Prostate gland (tissue), 2 donors: ENCODE results near the gene RNU6-8.

Experiments
- POLR2A ChIP-seq: fragments of 450-650 bp; IDR thresholded peaks from one replicate; pipeline ENCODE4 v1.6.1; 2016; ENCODE audit warnings: antibody characterized with exemption, mild to moderate bottlenecking
- POLR2AphosphoS5 ChIP-seq: sonication (generic); formaldehyde crosslinking; IDR thresholded peaks from one replicate; pipeline ENCODE4 v1.6.1; 2017; ENCODE audit warnings: antibody characterized with exemption
- TF ChIP-seq, protein P1 (sequence below), 4 experiments: fragments of 200-600 bp in 2 of 4; fragments of 450-650 bp in 2 of 4; sonication (generic) in 2 of 4; IDR thresholded peaks; 1 replicate in 3 of 4; 2 replicates in 1 of 4; pipeline ENCODE4 v1.5.1; 2016 to 2019; ENCODE audit warnings: antibody characterized with exemption in 4 of 4, mild to moderate bottlenecking in 2 of 4, moderate library complexity in 2 of 4

DNA sequence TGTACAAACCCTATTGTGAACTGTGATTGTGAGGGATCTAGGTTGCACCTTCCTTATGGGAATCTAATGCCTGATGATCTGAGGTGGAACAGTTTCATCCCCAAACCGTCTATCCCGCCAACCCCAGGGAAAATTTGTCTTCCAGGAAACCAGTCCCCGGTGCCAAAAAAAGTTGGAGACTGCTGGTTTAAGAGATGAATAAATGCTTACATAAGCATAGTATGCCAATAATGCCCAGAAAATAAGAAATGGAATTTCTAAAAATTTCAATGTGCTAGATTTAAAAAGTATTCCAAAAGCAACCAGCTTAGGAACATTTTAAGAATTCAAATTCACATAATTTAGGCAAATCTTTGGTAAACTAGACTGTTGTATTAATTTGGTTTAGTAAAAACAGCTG lies 5.4 kb upstream of the RNU6-8 start:
- TF ChIP-seq POLR2A (no peak), POLR2AphosphoS5 (no peak)
- TF ChIP-seq, protein P1, sequence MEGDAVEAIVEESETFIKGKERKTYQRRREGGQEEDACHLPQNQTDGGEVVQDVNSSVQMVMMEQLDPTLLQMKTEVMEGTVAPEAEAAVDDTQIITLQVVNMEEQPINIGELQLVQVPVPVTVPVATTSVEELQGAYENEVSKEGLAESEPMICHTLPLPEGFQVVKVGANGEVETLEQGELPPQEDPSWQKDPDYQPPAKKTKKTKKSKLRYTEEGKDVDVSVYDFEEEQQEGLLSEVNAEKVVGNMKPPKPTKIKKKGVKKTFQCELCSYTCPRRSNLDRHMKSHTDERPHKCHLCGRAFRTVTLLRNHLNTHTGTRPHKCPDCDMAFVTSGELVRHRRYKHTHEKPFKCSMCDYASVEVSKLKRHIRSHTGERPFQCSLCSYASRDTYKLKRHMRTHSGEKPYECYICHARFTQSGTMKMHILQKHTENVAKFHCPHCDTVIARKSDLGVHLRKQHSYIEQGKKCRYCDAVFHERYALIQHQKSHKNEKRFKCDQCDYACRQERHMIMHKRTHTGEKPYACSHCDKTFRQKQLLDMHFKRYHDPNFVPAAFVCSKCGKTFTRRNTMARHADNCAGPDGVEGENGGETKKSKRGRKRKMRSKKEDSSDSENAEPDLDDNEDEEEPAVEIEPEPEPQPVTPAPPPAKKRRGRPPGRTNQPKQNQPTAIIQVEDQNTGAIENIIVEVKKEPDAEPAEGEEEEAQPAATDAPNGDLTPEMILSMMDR (IDR thresholded peaks at IDR 0.05), result no peak
